B cell (primary cell): Measurements from ENCODE around the gene TTC14. TPM values are rescaled to one million over a fixed set of nuclear protein-coding genes. Genes with fewer than 3 reads are reported as not detected.

ENCODE experiments used
- ATAC-seq: fragments of 200-7000 bp; cut with Tn5 transposase; one replicate; pipeline ENCODE4 v1.10.0; 2021; ENCODE audit warnings: low read depth, mild to moderate bottlenecking, moderate number of reproducible peaks, moderate library complexity
- CTCF ChIA-PET: fragments of 350-600 bp; sonication (Branson Sonifier 250); formaldehyde crosslinking; loops from one replicate; lab custom pipeline; 2021; ENCODE audit warnings: antibody characterized with exemption, inconsistent platforms; lab: Charles Lee
- POLR2A ChIA-PET: fragments of 350-600 bp; sonication (Branson Sonifier 250); formaldehyde crosslinking; loops from one replicate; lab custom pipeline; 2021; ENCODE audit warnings: antibody characterized with exemption; lab: Charles Lee
- DNase-seq: peaks from one replicate; pipeline ENCODE4 v3.0.0; 2013
- H2AFZ ChIP-seq: 2 replicates; pipeline ENCODE4 v1.6.1; 2012; ENCODE audit warnings: mild to moderate bottlenecking, low read depth, low read length; ENCODE audit not compliant: insufficient read depth, poor library complexity, severe bottlenecking
- H3K27ac ChIP-seq, 2 donors: 1 replicate in 1 of 2; 2 replicates in 1 of 2; pipeline ENCODE4 v1.5.1; 2012 to 2013; ENCODE audit warnings: low read length in 2 of 2, mild to moderate bottlenecking in 2 of 2, moderate library complexity in 1 of 2
- H3K27me3 ChIP-seq, 4 experiments: fragments of 200-600 bp in 1 of 4; sonication (generic) in 1 of 4; replicated peaks in 1 of 4; 1 replicate in 2 of 4; 2 replicates in 2 of 4; pipeline versions ENCODE4 v1.6.1 to v1.7.0; 2013 to 2016; ENCODE audit warnings: low read length in 3 of 4, mild to moderate bottlenecking in 2 of 4, mixed read lengths in 1 of 4, moderate library complexity in 1 of 4; ENCODE audit not compliant: insufficient read depth in 4 of 4, control insufficient read depth in 3 of 4; ENCODE audit errors: control extremely low read depth in 1 of 4
- H3K36me3 ChIP-seq, 2 experiments: replicated peaks in 1 of 2; 1 replicate in 1 of 2; 2 replicates in 1 of 2; pipeline versions ENCODE4 v1.6.1 to v1.7.1; 2013; ENCODE audit warnings: low read length in 1 of 2; ENCODE audit not compliant: insufficient read depth in 2 of 2, control insufficient read depth in 1 of 2; ENCODE audit errors: control extremely low read depth in 1 of 2, extremely low read depth in 1 of 2
- H3K4me1 ChIP-seq, 2 donors: fragments of 200-600 bp in 1 of 2; sonication (generic) in 1 of 2; 1 replicate in 1 of 2; 2 replicates in 1 of 2; pipeline versions ENCODE4 v1.5.1 to v1.6.1; 2013 to 2017; ENCODE audit warnings: low read length in 2 of 2; ENCODE audit not compliant: control insufficient read depth in 2 of 2, insufficient read depth in 2 of 2
- H3K4me2 ChIP-seq: replicated peaks from 2 replicates; pipeline ENCODE3; 2012; ENCODE audit warnings: mild to moderate bottlenecking, low read depth, low read length; ENCODE audit not compliant: poor library complexity, severe bottlenecking
- H3K4me3 ChIP-seq, 5 experiments: fragments of 200-600 bp in 1 of 5; sonication (generic) in 1 of 5; 1 replicate in 3 of 5; 2 replicates in 2 of 5; pipeline versions ENCODE4 v1.5.1 to v1.7.0; 2011 to 2016; ENCODE audit warnings: low read length in 4 of 5, mild to moderate bottlenecking in 4 of 5, low read depth in 2 of 5, control low read depth in 1 of 5, moderate library complexity in 1 of 5; ENCODE audit not compliant: insufficient read depth in 1 of 5; ENCODE audit errors: control extremely low read depth in 1 of 5, extremely low read depth in 1 of 5
- H3K79me2 ChIP-seq: fragments of 200-600 bp; sonication (generic); one replicate; pipeline ENCODE4 v1.6.0; 2016; ENCODE audit warnings: low read length; ENCODE audit not compliant: control insufficient read depth, insufficient read depth
- H3K9ac ChIP-seq: fragments of 200-600 bp; sonication (generic); 2 replicates; pipeline ENCODE4 v1.6.1; 2017; ENCODE audit warnings: mild to moderate bottlenecking, low read length, moderate library complexity
- H3K9me3 ChIP-seq, 3 donors: one replicate each; pipeline versions ENCODE4 v1.6.1 to v1.7.1; 2013; ENCODE audit warnings: low read length in 2 of 3; ENCODE audit not compliant: control insufficient read depth in 2 of 3, insufficient read depth in 1 of 3; ENCODE audit errors: control extremely low read depth in 1 of 3
- H4K20me1 ChIP-seq: 2 replicates; pipeline ENCODE4 v1.6.0; 2012; ENCODE audit warnings: mild to moderate bottlenecking, low read length; ENCODE audit not compliant: insufficient read depth, control insufficient read depth, poor library complexity, severe bottlenecking
- H3K27ac Mint-ChIP-seq: one replicate; pipeline ENCODE4 v1.8.0; 2021; ENCODE audit warnings: mixed read lengths
- H3K27me3 Mint-ChIP-seq: one replicate; pipeline ENCODE4 v1.8.0; 2021; ENCODE audit warnings: mixed read lengths
- H3K4me1 Mint-ChIP-seq: one replicate; pipeline ENCODE4 v1.8.0; 2021; ENCODE audit warnings: mixed read lengths
- H3K4me3 Mint-ChIP-seq: one replicate; pipeline ENCODE4 v1.8.0; 2021; ENCODE audit warnings: mixed read lengths
- H3K9me3 Mint-ChIP-seq: one replicate; pipeline ENCODE4 v1.8.0; 2022; ENCODE audit warnings: mixed read lengths; ENCODE audit not compliant: insufficient read depth
- EZH2 ChIP-seq: IDR thresholded peaks from 2 replicates; pipeline ENCODE4 v1.6.1; 2012; ENCODE audit warnings: borderline replicate concordance, low read depth, mild to moderate bottlenecking, moderate library complexity, low read length; ENCODE audit not compliant: insufficient read depth, poor library complexity, severe bottlenecking
- WGBS: methylation state at CpG from one replicate; pipeline ENCODE4 v1.1.5; 2013; ENCODE audit warnings: missing lambda C conversion rate; ENCODE audit not compliant: insufficient coverage; 5-methylcytosine and 5-hydroxymethylcytosine counted together
- intact Hi-C: fragments of 100-400 bp; cut with micrococcal nuclease; formaldehyde crosslinking; loops from one replicate; pipeline ENCODE4 v1.10.0; 2022
- polyA plus RNA-seq: library from polyadenylated mRNA; depleted of rRNA; stranded (reverse); fragments of >200 nt; gene quantifications from 2 replicates; pipeline ENCODE4 v1.2.3, GENCODE V29; 2012
- total RNA-seq, 2 donors: library from RNA; stranded (reverse); fragments of 120-200 nt in 1 of 2; gene quantifications; 1 replicate in 1 of 2; 2 replicates in 1 of 2; pipeline versions ENCODE4 v1.2.3 to v1.2.4, GENCODE V29; 2013 to 2022
- TF ChIP-seq, protein P1 (sequence below): fragments of 200-600 bp; IDR thresholded peaks from one replicate; pipeline ENCODE4 v1.8.0; 2022; ENCODE audit warnings: antibody characterized with exemption, mild to moderate bottlenecking

TTC14 gene
- total and polyA plus RNA-seq, 2 donors (not counting 1 experiment from before 2014, with no cell fraction given), result 43.3 to 136 TPM

DNA sequence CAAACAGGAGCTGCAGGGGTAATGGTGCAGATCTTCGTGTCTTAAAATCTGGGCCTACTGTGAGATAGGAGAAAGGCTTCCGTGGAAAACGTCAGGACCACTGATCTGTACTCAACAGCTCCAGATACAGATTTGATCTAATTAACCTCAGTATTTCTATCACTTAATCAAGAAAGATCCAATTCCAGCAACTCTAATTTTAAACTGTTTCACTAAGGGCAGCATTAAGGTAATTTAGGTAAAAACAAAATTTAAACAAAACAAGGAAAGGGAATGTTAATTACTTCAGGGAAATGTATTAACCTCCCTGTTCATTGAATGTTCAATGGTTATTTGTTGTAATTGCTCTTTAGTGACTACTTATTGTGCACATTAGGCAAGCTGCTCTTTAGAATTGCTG, 26.4 kb upstream of the TTC14 start:
- POLR2A ChIA-PET, result no interaction called here
- no peak overlapping the region for H3K27ac Mint-ChIP-seq
- ATAC-seq, result no peak

DNA sequence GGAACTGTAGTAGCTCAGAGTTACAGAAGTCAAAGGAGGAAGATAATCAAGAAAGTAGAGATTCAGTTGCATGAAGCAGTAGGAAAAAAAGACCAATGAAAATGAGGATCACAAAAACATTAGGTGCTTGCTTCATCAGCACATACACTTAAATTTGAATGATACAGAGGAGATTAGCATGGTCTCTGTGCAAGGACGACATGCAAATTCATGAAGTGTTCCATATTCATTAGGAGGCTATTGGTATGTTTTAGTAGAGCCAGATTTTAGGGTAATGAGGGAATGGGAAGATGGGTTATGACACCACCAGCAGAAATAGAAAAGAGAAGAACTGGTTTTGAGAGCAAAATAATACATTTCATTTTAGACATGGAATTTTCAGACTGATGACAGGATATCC, 21.0 kb upstream of the TTC14 start:
- H4K20me1 ChIP-seq, result no peaks in the 10 kb centered on the region
- H3K27me3 ChIP-seq, result peaks cover 0 to 21% (median 1%) of the 10 kb centered on the region in 4 experiments
- H3K27ac Mint-ChIP-seq, result no peak overlapping the region
- ChIA-PET POLR2A (no interaction called here), CTCF (no interaction called here)
- no peak for TF ChIP-seq EZH2
- TF ChIP-seq, protein P1, sequence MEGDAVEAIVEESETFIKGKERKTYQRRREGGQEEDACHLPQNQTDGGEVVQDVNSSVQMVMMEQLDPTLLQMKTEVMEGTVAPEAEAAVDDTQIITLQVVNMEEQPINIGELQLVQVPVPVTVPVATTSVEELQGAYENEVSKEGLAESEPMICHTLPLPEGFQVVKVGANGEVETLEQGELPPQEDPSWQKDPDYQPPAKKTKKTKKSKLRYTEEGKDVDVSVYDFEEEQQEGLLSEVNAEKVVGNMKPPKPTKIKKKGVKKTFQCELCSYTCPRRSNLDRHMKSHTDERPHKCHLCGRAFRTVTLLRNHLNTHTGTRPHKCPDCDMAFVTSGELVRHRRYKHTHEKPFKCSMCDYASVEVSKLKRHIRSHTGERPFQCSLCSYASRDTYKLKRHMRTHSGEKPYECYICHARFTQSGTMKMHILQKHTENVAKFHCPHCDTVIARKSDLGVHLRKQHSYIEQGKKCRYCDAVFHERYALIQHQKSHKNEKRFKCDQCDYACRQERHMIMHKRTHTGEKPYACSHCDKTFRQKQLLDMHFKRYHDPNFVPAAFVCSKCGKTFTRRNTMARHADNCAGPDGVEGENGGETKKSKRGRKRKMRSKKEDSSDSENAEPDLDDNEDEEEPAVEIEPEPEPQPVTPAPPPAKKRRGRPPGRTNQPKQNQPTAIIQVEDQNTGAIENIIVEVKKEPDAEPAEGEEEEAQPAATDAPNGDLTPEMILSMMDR, result no peak
- no peak overlapping the region for H2AFZ ChIP-seq
- no peaks in the 10 kb centered on the region for H3K9me3 ChIP-seq
- H3K4me3 Mint-ChIP-seq, result no peak overlapping the region
- H3K27ac ChIP-seq, result no peak overlapping the region
- DNase-seq (no peak), ATAC-seq (no peak)
- no peaks in the 10 kb centered on the region for H3K36me3 ChIP-seq
- H3K4me2 ChIP-seq, result no peak overlapping the region
- no peak overlapping the region for H3K4me3 ChIP-seq
- intact Hi-C loops, result no loop called here
- no peaks in the 10 kb centered on the region for H3K4me1 Mint-ChIP-seq
- H3K27me3 Mint-ChIP-seq, result peaks cover 35% of the 10 kb centered on the region
- H3K4me1 ChIP-seq, result no peaks in the 10 kb centered on the region
- 17% methylated on average over 1 of the region's 1 CpG for WGBS
- H3K79me2 ChIP-seq, result no peaks in the 10 kb centered on the region
- no peak overlapping the region for H3K9ac ChIP-seq
- no peaks in the 10 kb centered on the region for H3K9me3 Mint-ChIP-seq

More for the DNA sequence above, 26.4 kb upstream of the TTC14 start:
- CTCF ChIA-PET, result no interaction called here
- Mint-ChIP-seq H3K27me3 (peaks cover 8% of the 10 kb centered on the region), H3K4me1 (no peaks in the 10 kb centered on the region), H3K9me3 (no peaks in the 10 kb centered on the region), H3K4me3 (no peak overlapping the region)
- Histone ChIP-seq H3K27ac (no peak overlapping the region), H3K9me3 (no peaks in the 10 kb centered on the region), H3K4me1 (no peaks in the 10 kb centered on the region), H2AFZ (no peak overlapping the region), H3K79me2 (no peaks in the 10 kb centered on the region), H3K9ac (no peak overlapping the region), H3K4me3 (no peak overlapping the region), H3K4me2 (no peak overlapping the region), H3K27me3 (peaks cover 0 to 7% (median 0%) of the 10 kb centered on the region in 4 experiments), H4K20me1 (no peaks in the 10 kb centered on the region), H3K36me3 (no peaks in the 10 kb centered on the region)
- intact Hi-C loops, result no loop called here
- WGBS, result no CpG with 5 or more reads among the region's 3 CpGs
- no peak for TF ChIP-seq EZH2
- TF ChIP-seq, protein P1, result no peak
- DNase-seq, result no peak
